GM21367 (cell line): ENCODE results near the gene SLC25A48.

Experiments used
- ATAC-seq: cut with Tn5 transposase; IDR thresholded peaks from one replicate; pipeline ENCODE4 v1.9.1; 2021; ENCODE audit not compliant: unreplicated experiment

Gene SLC25A48

GRCh38 chr5:135834639-135835529 is at the start of gene SLC25A48:
Gene SLC25A48 (plus strand): TSS chr5:135834663. CDS start chr5:135834848, 185 bp downstream.
- no peak for ATAC-seq

GRCh38 chr5:135800656-135801055 is 33.8 kb upstream of the SLC25A48 start:
- ATAC-seq = no peak

- ATAC-seq = no peak
These were observed 24.1 kb upstream of the SLC25A48 start for GRCh38 chr5:135810188-135810943.

GRCh38 chr5:135811007-135811406 is 23.5 kb upstream of the SLC25A48 start:
- ATAC-seq = no peak

- ATAC-seq = no peak
These were observed 20.7 kb upstream of the SLC25A48 start for GRCh38 chr5:135813758-135814157.

GRCh38 chr5:135814316-135814715 is 20.1 kb upstream of the SLC25A48 start:
- no peak for ATAC-seq

- ATAC-seq = no peak
These were observed 19.7 kb upstream of the SLC25A48 start for GRCh38 chr5:135814812-135815211.

- ATAC-seq = no peak
These were observed 13.2 kb upstream of the SLC25A48 start for GRCh38 chr5:135821061-135821801.

- ATAC-seq = no peak
These were observed 12.7 kb upstream of the SLC25A48 start for GRCh38 chr5:135821802-135822201.

- ATAC-seq = no peak
These were observed 12.2 kb upstream of the SLC25A48 start for GRCh38 chr5:135822286-135822685.

- ATAC-seq = no peak
These were observed 11.5 kb upstream of the SLC25A48 start for GRCh38 chr5:135822959-135823358.

GRCh38 chr5:135823881-135824280 is 10.6 kb upstream of the SLC25A48 start:
- ATAC-seq = no peak

- no peak for ATAC-seq
These were observed 9.9 kb upstream of the SLC25A48 start for GRCh38 chr5:135824541-135825041.

- ATAC-seq = no peak
These were observed 8.9 kb upstream of the SLC25A48 start for GRCh38 chr5:135825373-135826220.

GRCh38 chr5:135826221-135826525 is 8.3 kb upstream of the SLC25A48 start:
- ATAC-seq = no peak

- ATAC-seq = no peak
These were observed 7.3 kb upstream of the SLC25A48 start for GRCh38 chr5:135826994-135827671.

GRCh38 chr5:135827965-135828781 is 6.3 kb upstream of the SLC25A48 start:
- no peak for ATAC-seq

- ATAC-seq = no peak
These were observed 5.7 kb upstream of the SLC25A48 start for GRCh38 chr5:135828782-135829127.

GRCh38 chr5:135829179-135829578 is 5.3 kb upstream of the SLC25A48 start:
- ATAC-seq = no peak
